Mesenchymal stem cell (in vitro differentiated cells and primary cell): ENCODE measurements around the gene VAC14.
A peak's percentile ranks its signal among the peaks of the same experiment; 100 is the strongest.

Source experiments
- DNase-seq: peaks from one replicate; pipeline ENCODE4 v3.0.0-alpha.2; 2013
- H2AFZ ChIP-seq: one replicate; pipeline ENCODE4 v1.6.1; 2013; ENCODE audit warnings: low read depth, mild to moderate bottlenecking, control low read depth, inconsistent platforms, low read length, moderate library complexity
- H2AK5ac ChIP-seq: 2 replicates; pipeline ENCODE4 v1.6.1; 2013; ENCODE audit warnings: low read length, moderate library complexity, mild to moderate bottlenecking, inconsistent platforms; ENCODE audit not compliant: severe bottlenecking
- H2BK120ac ChIP-seq: one replicate; pipeline ENCODE4 v1.6.1; 2013; ENCODE audit warnings: low read depth, mild to moderate bottlenecking, inconsistent platforms, low read length, moderate library complexity
- H2BK12ac ChIP-seq, 2 experiments: one replicate each; pipeline ENCODE4 v1.6.1; 2013; ENCODE audit warnings: inconsistent platforms in 2 of 2, low read length in 2 of 2, mild to moderate bottlenecking in 2 of 2, moderate library complexity in 2 of 2, control low read depth in 1 of 2
- H2BK15ac ChIP-seq: one replicate; pipeline ENCODE4 v1.6.1; 2013; ENCODE audit warnings: mild to moderate bottlenecking, low read depth, inconsistent platforms; ENCODE audit not compliant: poor library complexity, severe bottlenecking
- H2BK5ac ChIP-seq: 2 replicates; pipeline ENCODE4 v1.6.1; 2013; ENCODE audit warnings: low read depth, mild to moderate bottlenecking, low read length, control low read depth, inconsistent platforms; ENCODE audit not compliant: poor library complexity, severe bottlenecking
- H3K14ac ChIP-seq, 2 experiments: one replicate each; pipeline ENCODE4 v1.6.1; 2013; ENCODE audit warnings: inconsistent platforms in 2 of 2, low read length in 2 of 2, control low read depth in 1 of 2, mild to moderate bottlenecking in 1 of 2, moderate library complexity in 1 of 2
- H3K18ac ChIP-seq, 2 experiments: one replicate each; pipeline ENCODE4 v1.6.1; 2013; ENCODE audit warnings: inconsistent platforms in 2 of 2, low read length in 2 of 2, control low read depth in 1 of 2, low read depth in 1 of 2, mild to moderate bottlenecking in 1 of 2
- H3K23ac ChIP-seq, 2 experiments: one replicate each; pipeline ENCODE4 v1.6.1; 2013; ENCODE audit warnings: inconsistent platforms in 2 of 2, low read length in 2 of 2, mild to moderate bottlenecking in 2 of 2, moderate library complexity in 2 of 2, control low read depth in 1 of 2
- H3K27ac ChIP-seq: 2 replicates; pipeline ENCODE4 v1.5.1; 2013; ENCODE audit warnings: mild to moderate bottlenecking, moderate library complexity, low read length, control low read depth, inconsistent platforms; ENCODE audit not compliant: poor library complexity, severe bottlenecking
- H3K27me3 ChIP-seq, 2 experiments: 2 replicates each; pipeline versions ENCODE4 v1.6.1 to v1.7.0; 2013; ENCODE audit warnings: low read length in 2 of 2, mild to moderate bottlenecking in 2 of 2, moderate library complexity in 2 of 2, control low read depth in 1 of 2, inconsistent platforms in 1 of 2; ENCODE audit not compliant: control insufficient read depth in 1 of 2, insufficient read depth in 1 of 2
- H3K36me3 ChIP-seq, 2 experiments: 2 replicates each; pipeline versions ENCODE4 v1.6.1 to v1.7.0; 2013; ENCODE audit warnings: low read length in 2 of 2, control low read depth in 1 of 2, inconsistent platforms in 1 of 2, low read depth in 1 of 2, mild to moderate bottlenecking in 1 of 2; ENCODE audit not compliant: insufficient read depth in 2 of 2, control insufficient read depth in 1 of 2
- H3K4ac ChIP-seq, 2 experiments: one replicate each; pipeline ENCODE4 v1.6.1; 2013; ENCODE audit warnings: inconsistent platforms in 2 of 2, low read length in 2 of 2, mild to moderate bottlenecking in 2 of 2, moderate library complexity in 2 of 2, control low read depth in 1 of 2, low read depth in 1 of 2
- H3K4me1 ChIP-seq: 2 replicates; pipeline ENCODE4 v1.6.1; 2013; ENCODE audit warnings: low read depth, low read length, control low read depth; ENCODE audit not compliant: control insufficient read depth, insufficient read depth
- H3K4me2 ChIP-seq: 2 replicates; pipeline ENCODE4 v1.6.1; 2013; ENCODE audit warnings: low read length, mild to moderate bottlenecking, inconsistent platforms; ENCODE audit not compliant: poor library complexity, severe bottlenecking
- H3K4me3 ChIP-seq, 2 experiments: 2 replicates each; pipeline versions ENCODE4 v1.5.1 to v1.7.0; 2013; ENCODE audit warnings: low read length in 2 of 2, mild to moderate bottlenecking in 2 of 2, control low read depth in 1 of 2, low read depth in 1 of 2; ENCODE audit not compliant: insufficient read depth in 1 of 2
- H3K79me1 ChIP-seq: replicated peaks from 2 replicates; pipeline ENCODE4 v1.6.1; 2013; ENCODE audit warnings: mild to moderate bottlenecking, control low read depth, low read length, inconsistent platforms; ENCODE audit not compliant: poor library complexity, severe bottlenecking
- H3K9ac ChIP-seq: 2 replicates; pipeline ENCODE4 v1.7.0; 2013; ENCODE audit warnings: mild to moderate bottlenecking, low read length, moderate library complexity
- H3K9me3 ChIP-seq: 2 replicates; pipeline ENCODE4 v1.7.0; 2013; ENCODE audit warnings: mild to moderate bottlenecking, low read length; ENCODE audit not compliant: control insufficient read depth
- H4K8ac ChIP-seq: one replicate; pipeline ENCODE4 v1.6.1; 2013; ENCODE audit warnings: inconsistent platforms, mild to moderate bottlenecking, low read length, moderate library complexity
- H4K91ac ChIP-seq: one replicate; pipeline ENCODE4 v1.6.1; 2013; ENCODE audit warnings: mild to moderate bottlenecking, low read length, inconsistent platforms
- WGBS: methylation state at CpG from one replicate; pipeline ENCODE4 v1.1.7; 2013; ENCODE audit warnings: mixed read lengths; 5-methylcytosine and 5-hydroxymethylcytosine counted together

VAC14 gene

GRCh38 chr16:70638814-70639792 is 161.9 kb downstream of the VAC14 start:
- Histone ChIP-seq H3K4me3 (no peak overlapping the region), H3K23ac (no peak overlapping the region), H3K14ac (peak overlapping the region in 1 of 2 experiments; percentile 30), H3K18ac (peak overlapping the region; percentile 57 to 79), H2AK5ac (no peak overlapping the region), H2BK5ac (no peak overlapping the region), H2BK15ac (peak overlapping the region; percentile 21), H3K4me2 (no peak overlapping the region), H3K27me3 (no peaks in the 10 kb centered on the region), H2BK120ac (peak overlapping the region; percentile 29), H4K8ac (no peak overlapping the region), H4K91ac (no peak overlapping the region), H3K36me3 (no peaks in the 10 kb centered on the region), H3K4ac (peak overlapping the region in 1 of 2 experiments; percentile 40), H2AFZ (peak overlapping the region; percentile 3), H3K9ac (peak overlapping the region; percentile 10), H2BK12ac (peak overlapping the region; percentile 6 to 83), H3K4me1 (peaks cover 6% of the 10 kb centered on the region), H3K27ac (no peak overlapping the region), H3K9me3 (no peaks in the 10 kb centered on the region), H3K79me1 (no peaks in the 10 kb centered on the region)
- WGBS, result 49% methylated on average over 18 of the region's 18 CpGs
- peak; percentile 98 for DNase-seq
